HG03025 (cell line): Measurements from ENCODE around the gene CAMKK2.
A peak's percentile ranks its signal among the peaks of the same experiment; 100 is the strongest.
"Not testable (repeated sequence)": the region's sequence is repeated elsewhere in the genome, so short reads cannot be mapped to it uniquely, and the experiment has no call there.

ENCODE experiments used
- ATAC-seq: cut with Tn5 transposase; IDR thresholded peaks from one replicate; pipeline ENCODE4 v1.9.1; 2021; ENCODE audit warnings: mild to moderate bottlenecking, moderate library complexity; ENCODE audit not compliant: unreplicated experiment, low FRiP score

CAMKK2 gene

GRCh38 chr12:121299662-121300061, 3.2 kb upstream of the CAMKK2 start:
- no peak for ATAC-seq

GRCh38 chr12:121298411-121298810, 1.9 kb upstream of the CAMKK2 start:
- ATAC-seq, result not testable (repeated sequence)

- no peak for ATAC-seq
These were observed 1.0 kb upstream of the CAMKK2 start for GRCh38 chr12:121297435-121297991.

GRCh38 chr12:121295746-121296617, 527 bp downstream of the CAMKK2 start:
- ATAC-seq, result peak; percentile 38

GRCh38 chr12:121295116-121295745, 1.3 kb downstream of the CAMKK2 start:
- ATAC-seq, result no peak

GRCh38 chr12:121294151-121294889, 2.2 kb downstream of the CAMKK2 start:
- ATAC-seq, result no peak

- ATAC-seq, result no peak
These were observed 2.9 kb downstream of the CAMKK2 start for GRCh38 chr12:121293603-121294002.

- ATAC-seq, result no peak
These were observed 6.1 kb downstream of the CAMKK2 start for GRCh38 chr12:121290410-121290809.

- ATAC-seq, result no peak
These were observed 6.5 kb downstream of the CAMKK2 start for GRCh38 chr12:121289962-121290361.

GRCh38 chr12:121288986-121289385, 7.5 kb downstream of the CAMKK2 start:
- no peak for ATAC-seq

- no peak for ATAC-seq
These were observed 8.2 kb downstream of the CAMKK2 start for GRCh38 chr12:121288158-121288845.

- ATAC-seq, result no peak
These were observed 9.1 kb downstream of the CAMKK2 start for GRCh38 chr12:121287267-121287954.

GRCh38 chr12:121285856-121286255, 10.7 kb downstream of the CAMKK2 start:
- ATAC-seq, result no peak

GRCh38 chr12:121284551-121285390, 11.7 kb downstream of the CAMKK2 start:
- ATAC-seq, result no peak

GRCh38 chr12:121283841-121284240, 12.7 kb downstream of the CAMKK2 start:
- ATAC-seq, result no peak

GRCh38 chr12:121283388-121283787, 13.1 kb downstream of the CAMKK2 start:
- no peak for ATAC-seq

GRCh38 chr12:121282910-121283309, 13.6 kb downstream of the CAMKK2 start:
- not testable (repeated sequence) for ATAC-seq

GRCh38 chr12:121282072-121282742, 14.3 kb downstream of the CAMKK2 start:
- no peak for ATAC-seq
